ENCODE data around the gene SENP1.

DNA sequence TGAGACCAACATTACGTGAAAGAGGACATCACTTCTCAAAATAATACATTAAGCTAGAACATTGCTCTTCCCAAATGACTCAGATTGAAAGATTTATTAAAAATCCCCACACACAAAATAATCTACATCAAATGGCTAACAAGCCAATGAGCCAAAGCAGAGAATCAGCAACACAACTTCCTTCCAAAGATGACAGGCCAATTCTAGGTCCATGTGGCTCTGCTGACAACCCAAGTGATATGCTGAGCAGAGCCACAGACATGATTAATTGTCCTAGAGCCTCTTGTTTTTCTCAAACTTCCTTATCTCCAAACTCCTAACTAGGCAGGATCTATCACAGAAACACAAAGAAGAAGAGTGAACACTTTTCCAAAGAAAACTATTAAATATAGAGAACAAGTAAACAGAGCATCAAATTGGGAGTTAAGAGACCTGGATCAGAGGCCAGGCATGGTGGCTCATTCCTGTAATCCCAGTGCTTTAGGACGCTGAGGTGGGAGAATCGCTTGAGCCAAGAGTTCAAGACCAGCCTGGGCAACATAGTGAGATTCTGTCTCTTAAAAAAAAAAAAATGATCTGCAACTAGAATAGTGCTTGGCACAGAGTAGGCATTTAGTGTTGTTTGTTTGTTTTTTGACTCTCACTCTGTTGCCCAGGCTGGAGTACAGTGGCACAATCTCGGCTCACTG, 38.5 kb downstream of the SENP1 start:
- TF ChIP-seq CTCF (conservative IDR thresholded peaks at IDR 0.05): no peak
- no peak for TF ChIP-seq ZFX (IDR thresholded peaks at IDR 0.05)
